D721Med (cell line): Measurements from ENCODE around the gene SEC31B.

Experiments
- DNase-seq: peaks from one replicate; pipeline ENCODE4 v3.0.0; 2011; ENCODE audit warnings: low spot score; ENCODE audit not compliant: insufficient read length
- FAIRE-seq: peaks from 2 replicates; lab custom pipeline; 2011; peaks lifted over from hg19 to GRCh38; lab: Jason Lieb, UNC
- TF ChIP-seq, protein P1 (sequence below): IDR thresholded peaks from 2 replicates; pipeline ENCODE4 v1.5.1; 2012; ENCODE audit warnings: mild to moderate bottlenecking, control low read depth; ENCODE audit not compliant: insufficient read depth; ENCODE audit errors: missing control alignments

The SEC31B gene, protein sequence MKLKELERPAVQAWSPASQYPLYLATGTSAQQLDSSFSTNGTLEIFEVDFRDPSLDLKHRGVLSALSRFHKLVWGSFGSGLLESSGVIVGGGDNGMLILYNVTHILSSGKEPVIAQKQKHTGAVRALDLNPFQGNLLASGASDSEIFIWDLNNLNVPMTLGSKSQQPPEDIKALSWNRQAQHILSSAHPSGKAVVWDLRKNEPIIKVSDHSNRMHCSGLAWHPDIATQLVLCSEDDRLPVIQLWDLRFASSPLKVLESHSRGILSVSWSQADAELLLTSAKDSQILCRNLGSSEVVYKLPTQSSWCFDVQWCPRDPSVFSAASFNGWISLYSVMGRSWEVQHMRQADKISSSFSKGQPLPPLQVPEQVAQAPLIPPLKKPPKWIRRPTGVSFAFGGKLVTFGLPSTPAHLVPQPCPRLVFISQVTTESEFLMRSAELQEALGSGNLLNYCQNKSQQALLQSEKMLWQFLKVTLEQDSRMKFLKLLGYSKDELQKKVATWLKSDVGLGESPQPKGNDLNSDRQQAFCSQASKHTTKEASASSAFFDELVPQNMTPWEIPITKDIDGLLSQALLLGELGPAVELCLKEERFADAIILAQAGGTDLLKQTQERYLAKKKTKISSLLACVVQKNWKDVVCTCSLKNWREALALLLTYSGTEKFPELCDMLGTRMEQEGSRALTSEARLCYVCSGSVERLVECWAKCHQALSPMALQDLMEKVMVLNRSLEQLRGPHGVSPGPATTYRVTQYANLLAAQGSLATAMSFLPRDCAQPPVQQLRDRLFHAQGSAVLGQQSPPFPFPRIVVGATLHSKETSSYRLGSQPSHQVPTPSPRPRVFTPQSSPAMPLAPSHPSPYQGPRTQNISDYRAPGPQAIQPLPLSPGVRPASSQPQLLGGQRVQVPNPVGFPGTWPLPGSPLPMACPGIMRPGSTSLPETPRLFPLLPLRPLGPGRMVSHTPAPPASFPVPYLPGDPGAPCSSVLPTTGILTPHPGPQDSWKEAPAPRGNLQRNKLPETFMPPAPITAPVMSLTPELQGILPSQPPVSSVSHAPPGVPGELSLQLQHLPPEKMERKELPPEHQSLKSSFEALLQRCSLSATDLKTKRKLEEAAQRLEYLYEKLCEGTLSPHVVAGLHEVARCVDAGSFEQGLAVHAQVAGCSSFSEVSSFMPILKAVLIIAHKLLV

GRCh38 chr10:100519311-100520051, at the start of gene SEC31B:
SEC31B (minus strand) TSS chr10:100519861; CDS start chr10:100516952, 2,909 bp downstream.
- DNase-seq, result no peak
- TF ChIP-seq, protein P1, sequence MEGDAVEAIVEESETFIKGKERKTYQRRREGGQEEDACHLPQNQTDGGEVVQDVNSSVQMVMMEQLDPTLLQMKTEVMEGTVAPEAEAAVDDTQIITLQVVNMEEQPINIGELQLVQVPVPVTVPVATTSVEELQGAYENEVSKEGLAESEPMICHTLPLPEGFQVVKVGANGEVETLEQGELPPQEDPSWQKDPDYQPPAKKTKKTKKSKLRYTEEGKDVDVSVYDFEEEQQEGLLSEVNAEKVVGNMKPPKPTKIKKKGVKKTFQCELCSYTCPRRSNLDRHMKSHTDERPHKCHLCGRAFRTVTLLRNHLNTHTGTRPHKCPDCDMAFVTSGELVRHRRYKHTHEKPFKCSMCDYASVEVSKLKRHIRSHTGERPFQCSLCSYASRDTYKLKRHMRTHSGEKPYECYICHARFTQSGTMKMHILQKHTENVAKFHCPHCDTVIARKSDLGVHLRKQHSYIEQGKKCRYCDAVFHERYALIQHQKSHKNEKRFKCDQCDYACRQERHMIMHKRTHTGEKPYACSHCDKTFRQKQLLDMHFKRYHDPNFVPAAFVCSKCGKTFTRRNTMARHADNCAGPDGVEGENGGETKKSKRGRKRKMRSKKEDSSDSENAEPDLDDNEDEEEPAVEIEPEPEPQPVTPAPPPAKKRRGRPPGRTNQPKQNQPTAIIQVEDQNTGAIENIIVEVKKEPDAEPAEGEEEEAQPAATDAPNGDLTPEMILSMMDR, result no peak
- FAIRE-seq, result no peak

DNA sequence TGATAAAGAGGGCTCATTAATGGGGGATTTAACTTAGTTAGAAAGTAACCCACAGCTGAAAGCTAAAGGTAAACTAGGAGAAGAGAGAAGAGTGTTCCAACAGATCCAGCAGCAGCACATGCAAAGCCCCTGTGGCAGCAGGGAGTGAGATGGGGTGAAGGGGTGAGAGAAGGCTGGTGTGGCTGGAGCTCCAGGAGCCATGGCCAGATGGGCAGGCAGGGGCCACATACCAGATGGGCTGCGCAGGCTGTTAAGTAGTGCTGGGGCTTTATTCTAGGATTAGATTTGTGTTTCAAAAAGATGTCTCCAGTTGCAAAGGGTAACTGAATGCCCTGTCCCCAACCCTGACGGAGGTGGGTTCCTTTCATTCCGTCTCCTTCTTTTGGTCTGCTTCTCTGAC, 49.3 kb upstream of the SEC31B start:
- FAIRE-seq, result no peak
- no peak for DNase-seq
- TF ChIP-seq, protein P1, result no peak

GRCh38 chr10:100567826-100568225, 48.2 kb upstream of the SEC31B start:
- TF ChIP-seq, protein P1, result no peak
- no peak for FAIRE-seq
- no peak for DNase-seq

GRCh38 chr10:100567249-100567648, 47.6 kb upstream of the SEC31B start:
- no peak for FAIRE-seq

DNA sequence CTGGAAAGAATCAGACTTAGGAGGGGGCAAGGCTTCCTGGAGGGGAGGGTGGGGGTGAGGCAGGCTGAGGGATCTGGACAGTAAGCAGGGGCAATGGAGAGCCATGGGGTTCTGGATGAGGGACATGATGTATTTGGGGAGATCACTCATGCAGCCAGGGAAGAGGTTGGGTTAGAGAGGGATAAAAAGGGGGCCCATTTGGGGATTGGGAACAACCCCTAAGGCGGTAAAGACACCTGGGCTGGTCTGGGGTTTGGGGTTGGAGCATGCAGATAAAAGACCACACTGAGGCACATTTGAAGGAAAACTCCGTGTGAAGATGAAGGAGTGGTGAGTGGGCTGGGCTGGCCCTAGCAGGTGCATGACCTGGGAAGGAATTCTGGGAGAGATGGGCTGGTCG, 46.9 kb upstream of the SEC31B start:
- DNase-seq, result no peak
- TF ChIP-seq, protein P1, result no peak
- no peak for FAIRE-seq

More at GRCh38 chr10:100567249-100567648, 47.6 kb upstream of the SEC31B start:
- TF ChIP-seq, protein P1, result no peak
- DNase-seq, result no peak

GRCh38 chr10:100565206-100565985, 45.7 kb upstream of the SEC31B start:
- DNase-seq (no peak), FAIRE-seq (no peak)
- TF ChIP-seq, protein P1, result no peak
